Muscle of arm (tissue), 12 donors: ENCODE data around the gene DPYSL4. TPM values are rescaled to one million over a fixed set of nuclear protein-coding genes. Genes with fewer than 3 reads are reported as not detected.

Experiments used
- DNase-seq: peaks from one replicate; pipeline ENCODE4 v3.0.0-alpha.2; 2013
- polyA plus RNA-seq, 12 donors: library from polyadenylated mRNA; unstranded; fragments of 120-200 nt; gene quantifications; one replicate each; pipeline ENCODE4 v1.2.1, GENCODE V29; 2013; ENCODE audit not compliant: insufficient read length in 12 of 12

Gene DPYSL4
- polyA plus RNA-seq, 12 donors: 1.8 to 5.3 (median 2.8) TPM; not detected in 2

- DNase-seq: no peak
Observed at GRCh38 chr10:132239126-132240031, 52.6 kb downstream of the DPYSL4 start.

DNA sequence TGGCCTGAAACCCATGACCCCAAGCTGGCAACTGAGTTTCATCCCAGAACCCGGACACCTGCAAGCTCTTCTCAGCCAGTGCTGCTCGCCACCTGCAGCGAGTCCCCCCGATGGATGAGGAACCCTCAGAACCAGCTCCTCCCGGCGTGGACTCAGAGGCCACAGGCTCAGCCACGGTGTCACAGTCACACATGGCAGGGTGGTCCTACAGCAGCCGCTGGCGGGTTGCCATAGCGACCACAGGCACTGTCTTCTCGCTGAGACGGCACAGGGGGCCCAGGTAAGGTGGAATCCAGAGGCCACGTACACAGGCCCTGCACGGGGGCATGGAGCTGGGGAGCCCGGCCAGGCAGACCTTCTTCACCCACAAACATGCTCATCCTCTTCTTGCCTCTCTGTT lies 53.4 kb downstream of the DPYSL4 start:
- DNase-seq: no peak

- no peak for DNase-seq
Observed at GRCh38 chr10:132240581-132240980, 53.8 kb downstream of the DPYSL4 start.

- DNase-seq: no peak
Observed at GRCh38 chr10:132241086-132241485, 54.3 kb downstream of the DPYSL4 start.

DNA sequence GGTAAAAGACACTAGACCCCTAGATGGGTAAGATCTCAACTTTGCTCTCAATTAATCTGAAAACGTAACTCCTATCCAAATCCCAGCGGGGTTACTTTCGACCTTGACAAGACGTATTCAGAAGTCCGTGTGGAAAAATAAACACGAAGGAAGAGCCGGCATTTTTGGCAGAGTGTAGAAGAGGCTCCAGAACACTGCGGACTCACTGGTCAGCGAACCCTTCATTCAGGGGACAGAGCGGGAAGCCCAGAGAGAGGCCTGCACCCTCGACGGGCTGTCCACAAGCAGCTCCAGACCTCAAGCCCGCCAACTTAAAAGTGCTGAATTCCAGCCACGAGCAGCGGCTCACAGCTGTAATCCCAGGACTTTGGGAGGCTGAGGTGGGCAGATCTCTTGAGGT lies 54.7 kb downstream of the DPYSL4 start:
- no peak for DNase-seq

- no peak for DNase-seq
Observed at GRCh38 chr10:132242103-132242840, 55.5 kb downstream of the DPYSL4 start.

DNA sequence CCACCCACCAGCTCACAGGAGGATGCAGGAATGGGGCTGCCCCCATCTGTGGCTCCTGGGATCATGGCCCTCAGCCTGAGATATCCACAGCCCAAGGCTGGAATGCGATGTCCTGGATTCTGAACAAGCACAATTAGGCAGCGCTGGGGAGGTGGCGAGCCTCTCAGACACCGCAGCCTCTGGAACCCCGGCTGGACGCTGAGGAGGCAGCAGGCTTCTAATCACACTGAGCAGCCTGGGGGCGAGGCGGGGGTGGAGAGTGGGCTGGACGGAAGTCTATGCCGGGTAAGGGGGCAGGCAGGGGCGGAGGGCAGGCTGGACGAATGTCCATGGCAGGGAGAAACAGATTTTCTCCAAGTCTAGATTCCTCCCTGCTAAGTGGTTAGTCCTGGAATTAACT lies 56.4 kb downstream of the DPYSL4 start:
- DNase-seq: no peak

GRCh38 chr10:132243626-132244025 lies 56.9 kb downstream of the DPYSL4 start:
- no peak for DNase-seq

GRCh38 chr10:132245056-132245455 lies 58.3 kb downstream of the DPYSL4 start:
- DNase-seq: no peak

- DNase-seq: no peak
Observed at GRCh38 chr10:132246296-132246695, 59.5 kb downstream of the DPYSL4 start.

GRCh38 chr10:132247943-132248342 lies 61.2 kb downstream of the DPYSL4 start:
- no peak for DNase-seq

DNA sequence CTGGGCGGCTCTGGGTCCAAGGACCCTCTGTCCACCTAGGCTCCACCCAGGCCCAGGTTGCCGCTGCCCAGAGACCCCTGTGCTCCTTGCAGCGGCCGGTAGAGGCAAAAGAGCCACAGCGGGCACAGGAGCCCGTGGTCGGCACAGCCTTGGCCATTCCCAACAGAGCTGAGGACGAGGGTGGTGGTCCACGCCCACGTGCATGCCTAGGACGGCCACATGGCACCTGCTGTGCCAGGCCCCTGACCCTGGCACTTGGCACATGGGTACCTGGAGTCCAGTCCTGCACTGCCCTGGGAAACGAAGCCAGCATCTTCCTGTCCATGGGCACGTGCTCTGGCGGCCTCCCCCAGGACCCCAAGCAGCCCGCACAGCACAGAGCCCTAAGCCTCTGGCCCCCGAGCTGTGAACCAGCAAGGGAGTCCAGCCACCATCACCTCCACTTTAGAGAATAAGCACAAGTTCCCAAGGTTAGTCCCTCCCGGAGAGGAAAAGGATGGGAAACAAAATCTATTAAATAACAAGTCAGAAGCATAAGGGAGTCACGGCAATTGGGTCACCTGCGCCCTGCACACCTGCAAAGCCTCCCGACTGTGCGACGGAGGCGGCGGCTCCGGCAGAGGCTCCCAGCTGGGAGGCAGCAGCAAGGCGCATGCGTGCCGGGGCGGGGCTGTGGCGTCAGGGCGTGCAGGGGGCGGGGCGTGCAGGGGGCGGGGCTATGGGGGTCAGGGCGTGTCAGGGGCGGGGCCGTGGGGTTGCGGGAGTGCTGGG lies 61.9 kb downstream of the DPYSL4 start:
- DNase-seq: no peak

DNA sequence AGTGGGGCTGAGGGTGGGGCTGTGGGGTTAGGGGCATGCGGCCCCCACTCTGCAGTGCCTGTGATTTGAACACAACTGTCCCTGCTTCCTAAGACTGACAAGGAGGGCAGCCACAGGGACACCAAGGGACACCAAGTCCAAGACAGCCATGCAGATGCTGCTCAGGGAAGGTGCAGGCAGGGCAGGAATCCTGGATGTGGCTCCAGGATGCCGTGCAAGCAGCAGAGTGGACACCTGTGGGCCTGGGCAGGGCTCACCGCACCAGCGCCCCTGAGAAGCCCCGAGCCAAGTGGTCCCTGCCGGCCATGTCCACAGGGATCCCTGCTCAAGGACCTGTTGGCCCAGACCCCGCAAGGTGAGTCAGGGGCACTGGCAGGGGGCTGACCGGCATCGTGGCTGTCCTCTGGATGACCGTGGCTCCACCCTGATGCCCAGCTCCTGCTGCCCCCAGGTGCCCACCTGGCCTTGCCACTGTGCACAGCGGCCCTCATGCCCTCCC lies 62.5 kb downstream of the DPYSL4 start:
- no peak for DNase-seq

DNA sequence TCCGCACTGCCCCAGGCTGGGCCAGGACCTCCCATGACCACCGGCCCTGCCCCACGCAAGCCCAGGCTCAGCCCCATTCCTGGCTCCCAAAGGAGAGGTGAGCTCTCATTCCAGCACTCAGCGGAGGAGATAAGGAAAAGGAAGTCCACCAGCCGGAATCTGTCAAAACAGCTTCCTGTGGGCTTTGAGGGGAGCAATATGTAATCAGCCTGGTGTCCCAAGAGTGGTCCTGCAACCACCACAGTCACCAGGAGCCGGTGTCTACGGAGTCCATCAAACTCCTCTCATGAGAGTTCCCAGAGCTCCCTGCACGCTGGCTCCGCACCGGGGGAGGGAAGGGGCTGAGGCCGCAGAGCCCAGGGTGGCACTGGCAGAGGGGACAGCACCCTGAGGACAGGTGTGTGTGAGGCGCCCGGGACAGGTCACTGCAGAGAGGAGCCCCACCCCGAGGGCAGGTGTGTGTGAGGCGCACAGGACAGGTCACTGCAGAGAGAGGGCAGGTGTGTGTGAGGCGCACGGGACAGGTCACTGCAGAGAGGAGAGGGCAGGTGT lies 63.2 kb downstream of the DPYSL4 start:
- no peak for DNase-seq

- no peak for DNase-seq
Observed at GRCh38 chr10:132250481-132251475, 64.0 kb downstream of the DPYSL4 start.

DNA sequence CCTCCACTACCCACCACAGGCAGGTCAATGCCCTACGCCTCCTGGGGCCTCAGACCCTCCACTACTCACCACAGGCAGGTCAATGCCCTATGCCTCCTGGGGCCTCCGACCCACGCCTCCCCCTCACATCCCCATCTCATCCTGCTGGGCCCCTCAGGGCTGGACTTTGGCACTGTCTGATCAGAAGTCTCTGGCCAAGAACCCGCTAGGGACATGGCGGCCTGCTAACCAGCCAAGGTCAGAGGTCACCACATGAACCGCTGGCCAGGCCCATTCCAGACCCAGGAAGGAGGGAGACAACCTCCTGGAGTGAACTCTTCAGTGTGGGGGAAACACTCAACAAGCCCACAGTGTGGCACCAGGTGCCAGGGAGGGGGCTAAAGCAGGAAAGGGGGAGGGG lies 65.2 kb downstream of the DPYSL4 start:
- DNase-seq: no peak

DNA sequence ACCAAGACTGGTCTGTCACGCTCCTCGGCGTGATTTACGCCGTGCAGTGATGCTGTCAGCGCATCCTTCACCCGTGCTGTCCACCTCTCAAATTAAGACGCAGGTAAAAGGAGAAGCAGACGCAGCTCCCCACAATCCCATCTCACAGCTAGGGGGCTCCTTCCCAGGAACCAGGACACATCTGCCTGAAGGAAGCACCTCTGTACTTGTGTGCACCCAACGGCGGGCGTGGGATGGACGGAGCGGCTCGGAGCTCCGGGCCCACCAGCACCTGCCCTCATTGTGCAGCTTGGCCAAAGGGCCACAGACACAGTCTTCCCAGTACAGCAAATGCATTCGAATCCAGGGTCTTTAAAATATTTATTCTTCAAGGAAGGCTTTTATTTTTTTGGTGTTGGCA lies 65.7 kb downstream of the DPYSL4 start:
- DNase-seq: no peak

DNA sequence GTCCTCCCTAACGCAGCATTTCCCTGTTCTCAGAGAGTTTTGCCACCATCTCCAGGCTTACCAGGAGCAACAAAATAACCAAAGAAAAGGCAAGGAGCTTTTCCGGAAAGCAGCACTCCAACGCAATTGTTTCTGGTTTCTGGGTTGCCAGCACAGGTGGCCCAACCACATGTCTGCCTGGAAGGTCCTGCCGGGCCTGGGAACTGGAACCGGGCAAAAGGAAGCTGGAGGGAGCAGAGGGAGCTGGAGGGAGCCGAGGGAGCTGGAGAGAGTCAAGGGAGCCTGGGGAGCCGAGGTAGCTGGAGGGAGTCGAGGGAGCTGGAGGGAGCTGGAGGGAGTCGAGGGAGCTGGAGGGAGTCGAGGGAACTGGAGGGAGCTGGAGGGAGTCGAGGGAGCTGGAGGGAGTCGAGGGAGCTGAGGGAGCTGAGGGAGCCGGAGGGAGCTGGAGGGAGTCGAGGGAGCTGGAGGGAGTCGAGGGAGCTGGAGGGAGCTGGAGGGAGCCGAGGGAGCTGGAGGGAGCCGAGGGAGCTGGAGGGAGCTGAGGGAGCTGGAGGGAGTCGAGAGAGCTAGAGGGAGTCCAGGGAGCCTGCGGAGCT lies 66.4 kb downstream of the DPYSL4 start:
- no peak for DNase-seq

DNA sequence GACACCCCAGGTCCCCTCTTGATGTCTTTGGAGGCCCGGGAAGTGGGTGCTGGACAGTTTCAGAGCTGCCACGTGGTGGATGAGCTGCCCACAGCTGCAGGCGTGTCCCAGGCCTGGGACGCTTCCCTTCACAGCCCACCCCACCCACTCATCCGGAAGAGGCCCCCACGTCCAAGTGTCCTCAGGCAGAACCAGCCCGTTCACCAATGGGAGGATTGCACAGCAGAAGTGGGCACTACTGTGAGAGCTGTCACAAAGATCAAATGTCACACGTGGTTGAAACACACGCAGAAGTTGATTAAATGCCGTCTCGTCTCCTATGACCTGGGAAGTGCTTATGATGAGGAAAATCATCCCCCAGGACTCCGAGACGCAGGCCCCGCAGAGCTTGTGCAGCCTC lies 68.1 kb downstream of the DPYSL4 start:
- no peak for DNase-seq
